Measurements from ENCODE around the gene ANO2.
"Not testable (repeated sequence)": the region's sequence is repeated elsewhere in the genome, so short reads cannot be mapped to it uniquely, and the experiment has no call there.

The ANO2 gene

GRCh38 chr12:5720381-5721005, 224.6 kb downstream of the ANO2 start:
- no peak for DNase-seq (ENCODE audit: low spot score)

GRCh38 chr12:5718680-5719079, 226.4 kb downstream of the ANO2 start:
- no peak for DNase-seq (ENCODE audit: low spot score)

- no peak for DNase-seq (ENCODE audit: low spot score)
Observed at GRCh38 chr12:5718073-5718472, 227.0 kb downstream of the ANO2 start.

GRCh38 chr12:5716976-5717375, 228.1 kb downstream of the ANO2 start:
- no peak for DNase-seq (ENCODE audit: low spot score)

- DNase-seq (ENCODE audit: low spot score), result no peak
Observed at GRCh38 chr12:5716201-5716600, 228.9 kb downstream of the ANO2 start.

- DNase-seq (ENCODE audit: low spot score), result no peak
Observed at GRCh38 chr12:5715021-5715420, 230.0 kb downstream of the ANO2 start.

- DNase-seq (ENCODE audit: low spot score), result no peak
Observed at GRCh38 chr12:5713599-5714081, 231.4 kb downstream of the ANO2 start.

GRCh38 chr12:5710260-5710878, 234.7 kb downstream of the ANO2 start:
- DNase-seq (ENCODE audit: low spot score), result no peak

- no peak for DNase-seq (ENCODE audit: low spot score)
Observed at GRCh38 chr12:5708371-5708770, 236.7 kb downstream of the ANO2 start.

- no peak for DNase-seq (ENCODE audit: low spot score)
Observed at GRCh38 chr12:5706247-5706646, 238.8 kb downstream of the ANO2 start.

GRCh38 chr12:5705791-5706190, 239.3 kb downstream of the ANO2 start:
- DNase-seq (ENCODE audit: low spot score), result no peak

- no peak for DNase-seq (ENCODE audit: low spot score)
Observed at GRCh38 chr12:5694759-5695409, 250.2 kb downstream of the ANO2 start.

- DNase-seq (ENCODE audit: low spot score), result no peak
Observed at GRCh38 chr12:5692850-5693249, 252.2 kb downstream of the ANO2 start.

GRCh38 chr12:5691943-5692342, 253.1 kb downstream of the ANO2 start:
- DNase-seq (ENCODE audit: low spot score), result no peak

GRCh38 chr12:5690240-5690639, 254.8 kb downstream of the ANO2 start:
- DNase-seq (ENCODE audit: low spot score), result no peak

GRCh38 chr12:5689773-5690172, 255.3 kb downstream of the ANO2 start:
- peak; percentile 15 for DNase-seq (ENCODE audit: low spot score)

- DNase-seq (ENCODE audit: low spot score), result no peak
Observed at GRCh38 chr12:5688226-5688625, 256.8 kb downstream of the ANO2 start.

- no peak for DNase-seq (ENCODE audit: low spot score)
Observed at GRCh38 chr12:5685935-5686334, 259.1 kb downstream of the ANO2 start.

GRCh38 chr12:5684989-5685388, 260.1 kb downstream of the ANO2 start:
- DNase-seq (ENCODE audit: low spot score), result no peak

- DNase-seq (ENCODE audit: low spot score), result no peak
Observed at GRCh38 chr12:5682581-5682980, 262.5 kb downstream of the ANO2 start.

GRCh38 chr12:5678176-5678575, 266.9 kb downstream of the ANO2 start:
- DNase-seq (ENCODE audit: low spot score), result no peak

- not testable (repeated sequence) for DNase-seq (ENCODE audit: low spot score)
Observed at GRCh38 chr12:5669624-5670023, 275.4 kb downstream of the ANO2 start.

- DNase-seq (ENCODE audit: low spot score), result no peak
Observed at GRCh38 chr12:5665615-5666014, 279.4 kb downstream of the ANO2 start.
